ENCODE results near the gene POMC. TPM values are rescaled to one million over a fixed set of nuclear protein-coding genes. Genes with fewer than 3 reads are reported as not detected.

The POMC gene
- total RNA-seq, 1 experiment from 2014 or later: not detected

DNA sequence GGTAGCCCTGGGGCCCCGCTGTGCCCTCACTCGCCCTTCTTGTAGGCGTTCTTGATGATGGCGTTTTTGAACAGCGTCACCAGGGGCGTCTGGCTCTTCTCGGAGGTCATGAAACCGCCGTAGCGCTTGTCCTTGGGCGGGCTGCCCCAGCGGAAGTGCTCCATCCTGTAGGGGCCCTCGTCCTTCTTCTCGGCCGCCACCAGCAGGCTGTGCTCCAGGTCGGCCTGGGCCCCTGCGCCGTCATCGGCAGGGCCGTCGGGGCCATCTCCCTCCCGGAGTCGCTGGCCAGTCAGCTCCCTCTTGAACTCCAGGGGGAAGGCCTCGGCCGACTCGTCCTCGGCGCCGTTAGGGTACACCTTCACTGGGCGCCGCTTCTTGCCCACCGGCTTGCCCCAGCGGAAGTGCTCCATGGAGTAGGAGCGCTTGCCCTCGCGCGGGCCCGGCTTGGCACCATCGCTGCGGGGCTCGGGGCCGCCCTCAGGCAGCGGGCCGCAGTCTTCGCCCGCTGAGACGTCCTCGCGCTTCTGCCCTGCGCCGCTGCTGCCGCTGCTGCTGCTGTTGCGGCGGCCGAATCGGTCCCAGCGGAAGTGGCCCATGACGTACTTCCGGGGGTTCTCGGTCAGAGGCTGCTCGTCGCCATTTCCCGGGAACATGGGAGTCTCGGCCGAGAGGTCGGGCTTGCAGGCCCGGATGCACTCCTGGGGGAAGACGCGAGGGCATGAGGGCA, 7.2 kb downstream of the POMC start:
- no peaks in the 10 kb centered on the region for H3K36me3 ChIP-seq (ENCODE audit: control insufficient read depth in 1 of 2, insufficient read depth in 2 of 2, low read length in 2 of 2)
- POLR2A ChIA-PET: no interaction called here
- CTCF ChIA-PET: no interaction called here
- H3K4me2 ChIP-seq (ENCODE audit: low read length): no peak overlapping the region
- H2AFZ ChIP-seq (ENCODE audit: low read depth, low read length, poor library complexity, severe bottlenecking): no peak overlapping the region
- H3K79me2 ChIP-seq (ENCODE audit: insufficient read depth, low read length): no peaks in the 10 kb centered on the region
- no peaks in the 10 kb centered on the region for H3K9me2 ChIP-seq (ENCODE audit: insufficient read depth)
- RAD21 ChIA-PET (ENCODE audit: low non-redundant PET in 1 of 2, low total read pairs in 2 of 2, uncharacterized antibody in 2 of 2, unreplicated experiment in 2 of 2): no interaction called here
- no peak overlapping the region for H3K27ac ChIP-seq (ENCODE audit: low read depth, low read length)
- H4K20me1 ChIP-seq (ENCODE audit: insufficient read depth): no peaks in the 10 kb centered on the region
- no peak overlapping the region for H3K9ac ChIP-seq (ENCODE audit: low read length)
- peaks cover 0 to 6% of the 10 kb centered on the region in 2 experiments; a peak in 1 of 4 replicates for H3K4me1 ChIP-seq (ENCODE audit: control insufficient read depth in 1 of 2, insufficient read depth in 2 of 2, low read length in 2 of 2)
- DNase-seq (ENCODE audit: low read depth, low spot score) (no peak), ATAC-seq (no peak)
- H3K9me3 ChIP-seq (ENCODE audit: control insufficient read depth in 1 of 2, insufficient read depth in 1 of 2, low read depth in 1 of 2, low read length in 2 of 2): no peaks in the 10 kb centered on the region
- TF ChIP-seq ZFX (IDR thresholded peaks at IDR 0.05) (no peak; the same call in 1 of the 2 replicates), MAX (IDR thresholded peaks at IDR 0.05) (no peak), YY1 (IDR thresholded peaks at IDR 0.05; ENCODE audit: extremely low read depth, insufficient replicate concordance, low read depth, low read length) (no peak), SRF (IDR thresholded peaks at IDR 0.05; ENCODE audit: low read depth) (no peak), RAD21 (IDR thresholded peaks at IDR 0.05; ENCODE audit: low read depth) (no peak), POLR2AphosphoS5 (IDR thresholded peaks at IDR 0.05; ENCODE audit: low read depth, low read length) (no peak), SP1 (IDR thresholded peaks at IDR 0.05; ENCODE audit: low read depth) (no peak), CBX3 (IDR thresholded peaks at IDR 0.05; ENCODE audit: low read depth) (no peak), REST (IDR thresholded peaks at IDR 0.05; ENCODE audit: low read depth) (no peak), EGR1 (IDR thresholded peaks at IDR 0.05; ENCODE audit: low read depth) (no peak), EZH2phosphoT487 (IDR thresholded peaks at IDR 0.05; ENCODE audit: borderline replicate concordance) (no peak), JUND (IDR thresholded peaks at IDR 0.05) (no peak), TCF7L2 (IDR thresholded peaks at IDR 0.05; ENCODE audit: borderline replicate concordance, extremely low read depth, insufficient read depth, insufficient read length) (no peak)
- TF ChIP-seq, protein P1, sequence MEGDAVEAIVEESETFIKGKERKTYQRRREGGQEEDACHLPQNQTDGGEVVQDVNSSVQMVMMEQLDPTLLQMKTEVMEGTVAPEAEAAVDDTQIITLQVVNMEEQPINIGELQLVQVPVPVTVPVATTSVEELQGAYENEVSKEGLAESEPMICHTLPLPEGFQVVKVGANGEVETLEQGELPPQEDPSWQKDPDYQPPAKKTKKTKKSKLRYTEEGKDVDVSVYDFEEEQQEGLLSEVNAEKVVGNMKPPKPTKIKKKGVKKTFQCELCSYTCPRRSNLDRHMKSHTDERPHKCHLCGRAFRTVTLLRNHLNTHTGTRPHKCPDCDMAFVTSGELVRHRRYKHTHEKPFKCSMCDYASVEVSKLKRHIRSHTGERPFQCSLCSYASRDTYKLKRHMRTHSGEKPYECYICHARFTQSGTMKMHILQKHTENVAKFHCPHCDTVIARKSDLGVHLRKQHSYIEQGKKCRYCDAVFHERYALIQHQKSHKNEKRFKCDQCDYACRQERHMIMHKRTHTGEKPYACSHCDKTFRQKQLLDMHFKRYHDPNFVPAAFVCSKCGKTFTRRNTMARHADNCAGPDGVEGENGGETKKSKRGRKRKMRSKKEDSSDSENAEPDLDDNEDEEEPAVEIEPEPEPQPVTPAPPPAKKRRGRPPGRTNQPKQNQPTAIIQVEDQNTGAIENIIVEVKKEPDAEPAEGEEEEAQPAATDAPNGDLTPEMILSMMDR (IDR thresholded peaks at IDR 0.05 in 2 of 3, conservative IDR thresholded peaks at IDR 0.05 in 1 of 3; ENCODE audit: borderline replicate concordance in 1 of 3, insufficient read depth in 1 of 3, low read depth in 2 of 3, low read length in 2 of 3): no peak
- intact Hi-C loops (cut with micrococcal nuclease): loop anchor here (10.0 kb wide), 1 partner anchor 364 kb away; no protein-coding TSS in a partner anchor
- H3K4me3 ChIP-seq (replicated peaks in 1 of 2; ENCODE audit: low read depth in 1 of 2, low read length in 2 of 2): no peak overlapping the region
- BruUV-seq (replicated peaks): no TSS peak
- H3K27me3 ChIP-seq (ENCODE audit: insufficient read depth, low read length): no peaks in the 10 kb centered on the region
